Measurements from ENCODE around the gene BRD3.

BRD3 gene

DNA sequence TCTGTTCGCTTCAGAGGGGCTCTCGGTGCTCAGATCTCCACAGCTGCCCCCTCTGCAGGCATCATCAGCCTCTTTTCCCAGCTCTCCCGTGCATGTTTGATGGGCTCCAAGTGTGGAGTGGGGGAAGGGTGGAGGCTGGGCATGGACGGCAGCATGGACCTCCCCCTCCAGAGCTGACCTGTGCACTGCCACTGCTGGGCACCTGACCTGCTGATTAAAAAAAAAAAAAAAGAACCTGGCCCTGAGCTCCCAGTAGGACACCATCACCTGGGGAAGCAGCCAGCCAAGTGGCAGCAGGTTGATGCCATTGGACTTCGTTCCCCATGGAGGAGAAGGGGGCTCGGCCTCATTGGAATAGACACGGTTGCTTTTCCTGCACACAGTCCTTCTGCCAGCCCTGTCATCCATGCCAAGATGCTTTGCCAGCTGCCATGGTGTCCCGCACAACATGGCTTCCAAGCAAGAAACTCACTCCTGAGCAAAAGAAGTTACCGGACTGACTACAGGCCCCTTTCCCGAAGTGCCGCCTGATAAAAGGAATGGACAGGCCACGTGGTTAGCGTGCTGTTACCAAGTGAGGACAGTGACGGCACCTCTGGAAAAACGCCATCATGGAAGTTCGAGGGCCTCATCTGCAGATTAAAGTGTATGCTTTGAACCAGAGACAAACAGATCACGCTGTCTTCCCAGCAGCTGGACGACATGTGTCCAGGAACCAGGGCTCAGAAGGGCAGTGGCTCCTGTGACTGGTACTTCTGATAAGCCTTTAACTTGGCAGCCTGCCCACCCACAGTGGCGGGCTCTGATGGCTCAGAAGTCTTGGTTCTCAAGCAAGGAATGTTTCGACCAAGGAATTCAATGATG lies 57.3 kb downstream of the BRD3 start:
- DNase-seq = no peak

GRCh38 chr9:134007571-134007970 lies 60.3 kb downstream of the BRD3 start:
- no peak for DNase-seq

- DNase-seq = no peak
Measured at GRCh38 chr9:134007150-134007549, 60.7 kb downstream of the BRD3 start.

DNA sequence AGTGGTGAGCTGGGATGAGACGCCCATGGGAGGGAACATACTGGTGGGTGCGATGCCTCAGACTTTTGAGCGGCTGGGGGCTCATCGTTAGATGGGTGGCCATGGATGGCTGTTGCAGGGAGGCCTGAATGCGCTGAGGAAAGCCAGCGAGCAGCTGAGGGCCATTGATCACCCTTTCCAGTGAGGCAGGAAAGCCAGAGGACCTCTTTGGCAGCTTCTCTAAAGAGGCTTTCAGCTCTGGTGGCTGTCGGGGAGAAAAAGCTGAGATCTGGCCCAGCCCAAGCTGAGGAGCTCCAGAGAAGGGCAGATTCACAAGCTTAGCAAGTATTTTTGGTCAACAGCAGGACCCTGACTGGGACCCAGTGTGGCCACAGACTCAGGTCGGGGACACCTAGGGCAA lies 62.4 kb downstream of the BRD3 start:
- no peak for DNase-seq

DNA sequence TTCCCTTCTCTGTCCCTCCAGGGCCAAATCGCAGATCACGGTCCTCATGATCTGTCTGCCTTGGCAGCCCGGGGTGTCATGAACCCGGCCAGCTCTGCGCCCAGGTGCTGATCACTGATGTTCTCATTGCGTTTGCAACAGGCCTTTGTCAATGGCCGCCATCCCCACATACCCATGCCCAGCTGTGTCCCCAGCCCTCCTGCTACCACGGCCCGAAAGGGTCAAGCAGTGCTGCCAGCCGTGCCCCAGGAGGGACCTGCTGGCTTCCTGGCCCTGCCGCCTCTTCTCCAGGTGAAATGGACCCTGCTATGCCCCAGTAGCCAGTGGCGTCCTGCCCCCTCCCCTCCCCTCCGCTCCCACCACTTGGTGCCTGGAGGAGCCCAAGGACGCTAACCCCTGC lies 62.9 kb downstream of the BRD3 start:
- no peak for DNase-seq

GRCh38 chr9:134004131-134004873 lies 63.5 kb downstream of the BRD3 start:
- no peak for DNase-seq

DNA sequence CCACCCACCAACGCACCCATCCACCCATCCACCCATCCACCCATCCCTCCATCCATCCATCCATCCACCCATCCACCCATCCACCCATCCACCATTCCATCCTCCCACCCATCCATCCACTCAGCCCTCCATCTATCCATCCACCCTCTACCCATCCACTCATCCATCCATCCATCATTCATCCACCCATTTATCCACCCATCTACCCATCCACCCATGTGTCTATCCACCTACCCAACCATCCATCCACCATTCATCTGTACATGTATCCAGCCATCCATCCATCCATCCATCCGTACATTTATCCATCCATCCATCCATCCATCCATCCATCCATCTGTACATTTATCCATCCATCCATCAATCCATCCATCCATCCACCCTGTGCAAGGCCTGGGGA lies 64.6 kb downstream of the BRD3 start:
- DNase-seq = no peak

DNA sequence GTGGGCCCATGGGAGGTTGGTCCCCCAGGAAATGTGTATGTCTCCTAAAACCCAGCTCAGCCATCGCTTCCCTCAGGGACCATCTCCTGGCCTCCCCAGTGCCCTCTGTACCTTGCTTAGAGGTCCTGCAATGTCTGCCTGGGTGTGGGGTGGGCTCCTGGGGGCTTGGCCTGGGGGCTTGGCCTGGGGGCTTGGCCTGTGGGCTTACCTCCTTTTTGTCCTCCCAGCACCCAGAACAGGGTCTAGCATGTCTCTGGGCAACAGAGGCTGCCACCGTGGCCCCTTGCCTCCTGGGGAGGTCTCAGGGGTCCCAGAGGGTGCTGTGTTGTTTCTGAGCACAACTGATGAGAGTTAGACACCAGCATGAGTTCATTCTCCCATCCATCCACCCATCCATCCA lies 65.0 kb downstream of the BRD3 start:
- no peak for DNase-seq

DNA sequence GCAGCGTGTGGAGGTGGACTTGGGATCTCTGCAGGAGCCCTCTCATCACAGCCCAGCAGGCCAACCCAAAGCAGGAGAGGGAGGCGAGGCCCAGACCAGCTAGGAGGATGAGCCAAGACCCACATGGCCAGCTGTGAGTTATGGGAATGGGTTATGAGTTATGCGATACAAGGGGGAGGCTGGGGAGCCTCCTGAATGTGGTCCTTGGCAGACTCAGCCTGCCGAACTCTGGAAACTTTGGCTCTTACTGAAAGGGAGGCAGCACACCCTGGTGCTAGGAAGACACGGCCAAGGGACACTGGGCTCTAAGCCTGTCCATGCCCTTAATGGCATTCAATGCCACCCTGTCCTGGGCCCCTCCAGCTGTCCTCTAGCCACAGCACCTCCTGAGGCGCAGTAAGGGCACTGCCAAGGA lies 68.0 kb downstream of the BRD3 start:
- DNase-seq = no peak

- DNase-seq = no peak
Measured at GRCh38 chr9:133998915-133999595, 68.8 kb downstream of the BRD3 start.

GRCh38 chr9:133997584-133997983 lies 70.2 kb downstream of the BRD3 start:
- DNase-seq = no peak

DNA sequence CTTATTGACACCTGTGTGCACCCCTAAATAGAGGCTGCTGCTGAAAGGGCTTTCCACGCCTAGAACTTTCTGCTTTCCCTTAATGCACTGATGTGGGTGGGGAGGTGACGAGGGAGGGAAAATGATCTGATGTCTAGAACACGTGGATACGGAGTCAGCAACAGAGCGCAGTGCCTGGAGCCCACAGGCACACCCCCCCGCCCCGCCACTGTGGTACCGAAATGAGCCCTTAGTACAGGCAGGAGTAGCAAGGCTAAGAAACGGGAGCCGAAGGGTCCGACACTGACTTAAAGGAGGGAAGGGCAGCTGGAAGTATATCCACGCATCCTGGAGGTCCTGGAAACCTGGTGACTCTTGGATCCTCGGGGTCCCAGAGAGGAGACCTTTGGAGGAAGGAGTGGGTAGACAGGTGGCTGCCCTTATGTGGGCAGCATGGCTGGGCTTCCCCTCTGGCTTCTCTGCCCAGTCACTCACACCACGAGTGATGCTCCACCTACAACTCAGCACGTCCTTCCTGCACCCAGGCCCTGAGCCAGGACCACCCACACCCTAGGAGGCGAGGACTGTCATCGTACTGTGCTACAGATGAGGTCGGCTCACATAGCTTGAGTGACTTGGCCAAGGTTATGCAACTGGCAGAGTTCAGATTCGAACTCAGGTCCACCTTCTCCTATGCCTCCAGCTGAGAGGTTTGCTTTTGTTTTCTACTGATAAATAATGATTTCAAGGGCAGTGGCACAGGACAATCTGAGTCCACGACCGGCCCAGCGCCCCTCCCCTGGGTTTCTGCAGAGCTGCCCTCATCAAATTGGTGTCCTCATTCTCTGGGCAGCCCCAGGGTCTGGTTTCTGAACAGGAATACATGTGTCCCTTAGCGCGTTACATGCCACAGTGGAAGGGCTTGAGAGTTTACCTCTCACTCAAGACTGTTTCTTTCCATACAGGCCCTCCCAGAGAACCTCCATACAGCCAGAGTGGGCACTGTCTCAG lies 71.0 kb downstream of the BRD3 start:
- no peak for DNase-seq

DNA sequence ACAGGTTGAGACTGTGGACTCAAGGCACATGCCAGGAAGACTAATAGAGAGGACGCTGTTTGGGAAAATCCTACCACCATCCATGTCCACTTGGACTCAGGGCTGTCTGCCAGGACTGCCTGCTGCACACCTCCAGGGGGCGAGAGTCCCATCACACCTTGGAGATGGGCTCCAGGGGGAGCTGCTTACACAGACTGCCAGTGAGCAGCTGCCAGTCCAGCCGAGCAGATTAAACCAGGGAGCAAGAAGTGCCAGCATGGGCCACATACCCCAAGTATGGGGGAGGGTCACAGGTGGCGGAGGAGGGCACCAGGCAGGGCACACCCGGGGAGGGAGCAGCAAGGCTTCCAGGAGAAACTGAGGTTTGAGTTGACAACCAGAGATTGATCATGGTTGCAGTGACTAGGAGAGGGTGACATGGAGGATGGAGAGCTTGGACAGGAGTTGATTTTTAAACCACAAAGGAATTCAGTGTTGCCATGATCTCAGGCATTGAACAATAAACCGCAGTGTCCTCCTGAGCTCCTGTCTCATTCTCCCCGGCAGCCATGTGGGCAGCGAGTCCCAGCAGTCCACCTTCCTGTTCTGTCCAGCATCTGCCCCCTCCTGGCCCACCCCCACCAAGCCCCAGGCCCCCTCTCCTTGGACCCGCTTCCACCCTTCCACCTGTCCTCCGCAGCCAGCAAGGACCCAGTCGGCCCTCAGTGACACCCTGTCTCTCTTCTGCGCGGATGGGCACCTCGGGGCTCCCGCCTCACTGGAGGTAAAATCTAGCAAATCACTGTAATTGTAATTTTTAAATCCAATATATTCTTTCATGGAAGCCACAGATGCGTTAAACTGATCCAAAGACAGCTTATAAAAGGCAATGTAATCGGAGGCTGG lies 72.6 kb downstream of the BRD3 start:
- DNase-seq = no peak

GRCh38 chr9:133994353-133995011 lies 73.3 kb downstream of the BRD3 start:
- DNase-seq = peak; percentile 10 to 16

GRCh38 chr9:133993635-133994253 lies 74.1 kb downstream of the BRD3 start:
- no peak for DNase-seq

DNA sequence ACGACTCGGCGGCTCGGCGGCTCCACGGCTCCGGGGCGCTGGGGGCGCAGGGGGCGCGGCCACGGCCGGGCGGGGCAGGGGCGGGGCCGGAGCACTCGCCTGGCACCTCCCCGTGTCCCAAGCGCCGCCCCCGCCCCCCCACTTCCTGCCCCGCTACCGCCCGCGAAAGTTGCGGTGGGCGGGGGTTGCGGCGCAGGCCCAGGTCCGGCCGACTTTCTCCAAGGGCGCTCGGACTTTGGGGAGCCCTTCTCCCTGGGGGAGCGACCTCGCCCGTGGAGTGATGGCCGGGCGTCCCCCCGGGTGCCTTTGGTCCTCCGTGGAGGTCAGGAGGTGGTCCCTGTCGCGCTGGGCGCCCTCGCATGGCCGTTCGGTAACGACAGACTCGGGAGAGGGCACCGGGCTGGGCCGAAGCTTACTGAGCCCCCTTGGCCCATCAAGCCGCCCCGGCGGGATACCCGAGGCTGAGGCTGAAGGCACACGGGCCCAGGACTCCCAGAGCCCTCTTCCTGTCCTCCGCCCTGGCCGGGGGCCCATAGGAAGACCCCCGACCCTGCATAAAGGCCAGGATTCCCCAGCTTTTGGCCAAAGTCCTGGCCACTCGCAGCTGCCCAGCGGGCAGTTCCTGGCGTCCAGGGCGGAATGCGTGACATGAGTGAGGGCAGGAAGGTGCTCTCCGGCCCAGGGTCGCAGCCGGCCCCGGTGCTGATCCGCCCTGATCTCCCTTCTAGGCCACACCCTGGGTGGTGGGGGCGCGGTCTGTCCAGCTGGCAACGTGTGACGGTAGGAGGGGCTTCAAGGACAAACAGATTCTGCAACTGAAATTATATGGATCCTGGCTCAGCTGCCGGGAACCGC lies 74.8 kb downstream of the BRD3 start:
- DNase-seq = peak in 1 of 2 experiments; percentile 26

GRCh38 chr9:133991964-133992779 lies 75.7 kb downstream of the BRD3 start, which contains the start of gene VAV2:
Gene VAV2, minus strand, starts transcription at chr9:133992324. Its CDS starts 46 bp downstream, at chr9:133992278.
- DNase-seq = no peak

DNA sequence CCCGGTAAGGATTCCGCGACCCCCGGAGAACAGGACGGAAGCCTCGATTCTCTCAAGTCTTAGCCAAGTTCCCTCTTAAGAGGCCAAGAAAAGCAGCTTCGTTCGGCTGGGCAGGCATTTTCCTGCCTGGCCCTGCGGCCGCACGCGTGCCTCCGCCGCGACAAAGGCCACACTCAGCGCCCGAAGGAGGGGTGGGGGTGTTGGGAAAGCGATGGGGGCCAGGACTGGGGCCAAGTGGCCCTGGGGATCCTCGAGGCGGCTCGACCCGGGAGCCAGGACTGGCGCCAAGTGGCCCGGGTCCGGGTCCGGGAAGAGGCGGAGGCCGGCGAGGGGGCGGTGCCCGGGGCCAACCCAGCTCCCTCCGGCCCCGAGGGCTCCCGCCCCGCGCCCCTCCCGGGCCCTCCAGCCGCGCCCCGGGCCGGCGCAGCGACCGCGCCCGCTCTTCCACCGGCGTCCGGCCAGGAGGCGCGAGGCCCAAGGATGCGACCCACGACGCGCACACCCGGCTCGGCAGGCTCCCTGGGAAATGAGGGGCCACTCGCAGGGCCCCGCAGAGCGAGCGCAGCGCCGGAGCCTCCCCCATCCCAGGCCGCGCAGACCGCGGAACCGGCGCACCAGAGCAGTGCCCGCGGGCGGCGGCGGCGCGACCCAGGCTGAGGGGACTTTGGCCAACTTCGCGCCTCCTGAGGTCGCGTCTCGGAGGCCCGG lies 76.5 kb downstream of the BRD3 start:
- no peak for DNase-seq

Measured in NCI-H187 (cell line).